Epithelial cell of esophagus (primary cell): Measurements from ENCODE around the gene CERS1.

Source experiments
- DNase-seq: peaks from one replicate; pipeline ENCODE4 v3.0.0; 2010; ENCODE audit warnings: low read depth
- H3K4me3 ChIP-seq: 2 replicates; pipeline ENCODE4 v1.5.1; 2011; ENCODE audit warnings: mild to moderate bottlenecking, low read length, control low read depth
- TF ChIP-seq, protein P1 (sequence below): IDR thresholded peaks from 2 replicates; pipeline ENCODE4 v1.5.1; 2011; ENCODE audit warnings: low read depth, mild to moderate bottlenecking, low read length, control low read depth, inconsistent platforms; ENCODE audit not compliant: insufficient read depth; ENCODE audit errors: missing control alignments

CERS1 gene

DNA sequence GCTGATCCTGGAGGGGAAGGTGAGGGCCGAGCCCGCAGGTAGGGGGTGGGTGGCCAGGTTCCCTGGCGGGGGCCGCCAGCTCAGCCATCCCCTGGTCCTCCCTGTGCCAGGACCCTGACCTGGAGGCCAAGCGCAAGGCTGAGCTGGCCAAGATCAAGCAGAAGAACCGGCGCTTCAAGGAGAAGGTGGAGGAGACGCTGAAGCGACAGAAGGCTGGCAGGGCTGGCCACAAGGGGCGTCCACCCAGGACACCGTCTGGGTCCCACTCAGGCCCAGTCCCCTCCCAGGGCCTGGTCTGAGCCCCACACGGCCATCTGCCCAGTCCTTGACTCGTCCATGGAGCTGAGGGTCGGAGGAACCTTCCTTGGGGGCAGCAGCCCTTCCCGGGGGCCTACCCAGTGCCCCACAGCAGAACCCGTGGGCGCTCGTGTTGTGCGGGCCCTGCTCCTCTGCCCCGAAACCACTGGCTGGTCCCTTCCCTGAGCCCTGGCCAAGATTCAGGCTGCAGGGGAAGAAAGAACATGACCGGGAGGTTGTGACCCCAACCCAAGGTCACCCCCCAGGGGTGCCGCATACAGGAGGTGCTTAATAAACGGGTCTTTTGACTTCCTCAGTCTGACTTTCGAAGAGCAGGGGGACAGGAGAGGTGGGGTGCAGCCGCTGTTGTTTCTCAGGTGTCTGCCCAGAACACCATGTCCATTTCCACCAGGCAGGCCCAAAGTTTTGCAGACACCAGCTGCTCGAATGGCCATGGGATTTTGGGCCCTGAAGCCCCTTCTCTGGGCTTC, 32.3 kb upstream of the CERS1 start:
- DNase-seq: no peak
- no peak overlapping the region for H3K4me3 ChIP-seq
- TF ChIP-seq, protein P1, sequence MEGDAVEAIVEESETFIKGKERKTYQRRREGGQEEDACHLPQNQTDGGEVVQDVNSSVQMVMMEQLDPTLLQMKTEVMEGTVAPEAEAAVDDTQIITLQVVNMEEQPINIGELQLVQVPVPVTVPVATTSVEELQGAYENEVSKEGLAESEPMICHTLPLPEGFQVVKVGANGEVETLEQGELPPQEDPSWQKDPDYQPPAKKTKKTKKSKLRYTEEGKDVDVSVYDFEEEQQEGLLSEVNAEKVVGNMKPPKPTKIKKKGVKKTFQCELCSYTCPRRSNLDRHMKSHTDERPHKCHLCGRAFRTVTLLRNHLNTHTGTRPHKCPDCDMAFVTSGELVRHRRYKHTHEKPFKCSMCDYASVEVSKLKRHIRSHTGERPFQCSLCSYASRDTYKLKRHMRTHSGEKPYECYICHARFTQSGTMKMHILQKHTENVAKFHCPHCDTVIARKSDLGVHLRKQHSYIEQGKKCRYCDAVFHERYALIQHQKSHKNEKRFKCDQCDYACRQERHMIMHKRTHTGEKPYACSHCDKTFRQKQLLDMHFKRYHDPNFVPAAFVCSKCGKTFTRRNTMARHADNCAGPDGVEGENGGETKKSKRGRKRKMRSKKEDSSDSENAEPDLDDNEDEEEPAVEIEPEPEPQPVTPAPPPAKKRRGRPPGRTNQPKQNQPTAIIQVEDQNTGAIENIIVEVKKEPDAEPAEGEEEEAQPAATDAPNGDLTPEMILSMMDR: no peak

DNA sequence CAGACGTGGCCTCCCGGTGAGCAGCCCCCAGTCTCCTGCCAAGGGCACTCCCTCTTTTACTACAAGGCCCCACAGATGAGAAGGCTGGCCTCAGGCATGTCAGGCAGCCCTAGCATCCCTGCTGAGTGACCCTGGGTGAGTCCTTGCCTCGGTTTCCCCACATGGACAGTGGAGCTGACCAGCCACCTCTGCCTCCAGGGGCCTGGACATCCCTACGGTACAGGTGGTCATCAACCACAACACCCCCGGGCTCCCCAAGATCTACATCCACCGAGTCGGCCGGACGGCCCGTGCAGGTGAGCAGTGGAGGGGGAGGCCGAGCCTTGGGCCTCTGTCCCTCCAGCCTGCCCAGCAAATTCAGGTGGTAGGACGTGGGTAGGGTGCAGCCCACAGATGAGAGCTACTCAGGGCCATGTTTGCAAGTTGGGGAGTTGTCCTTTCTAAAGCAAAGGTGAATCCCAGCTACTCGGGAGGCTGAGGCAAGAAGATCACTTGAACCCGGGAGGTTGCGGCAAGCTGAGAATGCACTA, 28.8 kb upstream of the CERS1 start:
- no peak for DNase-seq
- TF ChIP-seq, protein P1: no peak
- H3K4me3 ChIP-seq: no peak overlapping the region

DNA sequence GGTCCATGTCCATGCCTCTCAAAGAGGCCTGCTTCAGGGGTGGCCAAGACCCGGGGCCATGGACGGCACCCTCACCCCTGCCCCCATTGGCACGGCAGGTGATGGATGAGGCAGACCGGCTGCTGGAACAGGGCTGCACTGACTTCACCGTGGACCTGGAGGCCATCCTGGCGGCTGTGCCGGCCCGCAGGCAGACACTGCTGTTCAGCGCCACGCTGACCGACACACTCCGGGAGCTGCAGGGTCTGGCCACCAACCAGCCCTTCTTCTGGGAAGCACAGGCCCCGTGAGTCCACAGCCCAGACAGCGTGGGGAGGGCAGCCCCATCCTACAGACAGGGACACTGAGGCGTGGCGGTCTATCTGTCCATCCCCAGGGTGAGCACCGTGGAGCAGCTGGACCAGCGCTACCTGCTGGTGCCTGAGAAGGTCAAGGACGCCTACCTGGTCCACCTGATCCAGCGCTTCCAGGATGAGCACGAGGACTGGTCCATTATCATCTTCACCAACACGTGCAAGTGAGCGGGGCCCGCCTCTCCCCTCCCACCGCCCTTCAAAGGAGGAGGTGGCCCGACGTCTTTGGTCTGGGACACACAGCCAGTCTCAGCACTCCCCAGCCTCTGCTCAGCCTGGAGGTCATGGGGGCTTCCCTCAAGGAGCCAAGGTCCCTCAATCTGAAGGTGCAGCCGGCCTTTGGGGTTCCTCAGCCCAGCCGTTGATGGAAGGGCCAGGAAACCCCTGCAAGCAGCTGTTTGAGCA, 26.4 kb upstream of the CERS1 start:
- DNase-seq: no peak
- TF ChIP-seq, protein P1: no peak
- H3K4me3 ChIP-seq: no peak overlapping the region

DNA sequence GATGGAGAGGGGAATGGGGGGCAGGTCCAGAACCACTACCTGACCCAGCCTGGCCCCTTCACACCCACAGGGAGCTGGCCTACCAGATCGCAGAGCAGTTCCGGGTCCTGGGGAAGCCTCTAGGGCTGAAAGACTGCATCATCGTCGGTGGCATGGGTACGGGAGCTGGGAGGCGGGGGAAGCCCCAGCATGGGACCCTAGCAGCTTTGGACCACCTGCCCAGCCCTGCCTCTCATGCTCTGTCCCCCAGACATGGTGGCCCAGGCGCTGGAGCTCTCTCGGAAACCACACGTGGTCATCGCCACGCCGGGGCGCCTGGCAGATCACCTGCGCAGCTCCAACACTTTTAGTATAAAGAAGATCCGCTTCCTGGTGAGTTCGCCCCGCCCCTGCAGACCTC, 25.6 kb upstream of the CERS1 start:
- no peak overlapping the region for H3K4me3 ChIP-seq
- no peak for DNase-seq
- TF ChIP-seq, protein P1: no peak

DNA sequence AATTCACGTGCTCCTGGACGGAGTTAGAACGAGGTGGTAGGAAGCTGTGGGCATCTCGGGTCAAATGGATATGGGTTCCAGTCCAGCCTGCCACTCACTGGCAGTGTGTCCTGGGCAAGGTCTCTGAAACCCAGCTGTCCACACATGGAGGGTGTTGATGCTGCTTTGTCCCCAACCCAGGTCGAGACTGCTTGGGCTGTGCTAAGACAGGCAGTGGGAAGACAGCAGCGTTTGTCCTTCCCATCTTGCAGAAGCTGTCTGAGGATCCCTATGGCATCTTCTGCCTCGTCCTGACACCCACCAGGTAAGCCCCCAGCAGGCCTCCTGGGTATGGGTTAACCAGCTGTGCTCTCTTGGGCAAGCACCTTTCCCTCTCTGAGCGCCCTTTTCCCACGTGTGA, 24.4 kb upstream of the CERS1 start:
- no peak for DNase-seq
- H3K4me3 ChIP-seq: peak overlapping the region; percentile 97
- TF ChIP-seq, protein P1: no peak

DNA sequence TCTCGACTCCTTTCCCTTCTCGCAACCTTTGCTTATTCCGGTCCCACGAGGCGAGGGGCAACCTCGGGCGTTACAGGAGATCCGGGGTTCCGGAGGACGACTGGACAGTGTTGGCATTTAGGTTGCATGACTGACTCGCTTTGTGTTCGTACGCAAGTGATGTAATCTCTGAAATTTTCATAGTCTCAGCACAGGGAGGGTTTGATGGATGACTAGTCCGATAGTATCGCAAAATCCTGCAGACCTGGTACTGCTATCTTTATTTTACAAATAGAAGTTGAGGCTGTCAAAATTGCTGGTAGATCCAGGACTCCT, 23.9 kb upstream of the CERS1 start:
- TF ChIP-seq, protein P1: no peak
- DNase-seq: no peak
- peak overlapping the region; percentile 97 for H3K4me3 ChIP-seq
